Transverse colon (tissue), 4 donors: ENCODE results near the gene AGRN. TPM values are rescaled to one million over a fixed set of nuclear protein-coding genes. Genes with fewer than 3 reads are reported as not detected.

Experiments
- DNase-seq: peaks from one replicate; pipeline ENCODE4 v3.0.0-alpha.2; 2019
- H3K27ac ChIP-seq, 4 donors: fragments of 200-600 bp; sonication (generic); 2 replicates each; pipeline ENCODE4 v1.5.1; 2016 to 2018; ENCODE audit warnings: inconsistent platforms in 4 of 4
- H3K27me3 ChIP-seq: fragments of 200-600 bp; sonication (generic); 2 replicates; pipeline ENCODE4 v1.5.1; 2017; ENCODE audit warnings: inconsistent platforms
- H3K36me3 ChIP-seq, 4 donors: fragments of 200-600 bp; sonication (generic); 2 replicates each; pipeline ENCODE4 v1.5.1; 2017 to 2019; ENCODE audit warnings: inconsistent platforms in 4 of 4
- H3K4me1 ChIP-seq, 4 donors: fragments of 200-600 bp; sonication (generic); 2 replicates each; pipeline ENCODE4 v1.5.1; 2017 to 2020; ENCODE audit warnings: inconsistent platforms in 4 of 4
- H3K4me3 ChIP-seq, 4 donors: fragments of 200-600 bp; sonication (generic); 1 replicate in 1 of 4; 2 replicates in 3 of 4; pipeline versions ENCODE4 v1.5.1 to v1.6.1; 2017 to 2019; ENCODE audit warnings: inconsistent platforms in 4 of 4
- H3K9me3 ChIP-seq, 2 donors: fragments of 200-600 bp; sonication (generic); 2 replicates each; pipeline ENCODE4 v1.5.1; 2017 to 2019; ENCODE audit warnings: inconsistent platforms in 2 of 2
- EP300 ChIP-seq: sonication (generic); formaldehyde crosslinking; IDR thresholded peaks from one replicate; pipeline ENCODE4 v1.6.1; 2017; ENCODE audit warnings: antibody characterized with exemption, low read depth
- POLR2A ChIP-seq: fragments of 450-650 bp; IDR thresholded peaks from one replicate; pipeline ENCODE4 v1.6.1; 2016; ENCODE audit warnings: antibody characterized with exemption, mild to moderate bottlenecking, moderate library complexity
- POLR2AphosphoS5 ChIP-seq, 3 donors: sonication (generic); formaldehyde crosslinking; IDR thresholded peaks; one replicate each; pipeline ENCODE4 v1.6.1; 2016; ENCODE audit warnings: antibody characterized with exemption in 3 of 3
- WGBS, 2 donors: methylation state at CpG; one replicate each; pipeline ENCODE4 v1.1.5; 2018; ENCODE audit warnings: low coverage in 1 of 2; 5-methylcytosine and 5-hydroxymethylcytosine counted together
- in situ Hi-C, 4 donors: fragments of 200-750 bp; cut with MboI; loops; one replicate each; pipeline versions ENCODE4 v1.15.0 to v1.15.1; 2017; ENCODE audit warnings: low sequenced_read_pairs in 3 of 4, low pct_ligation_motif_present in 1 of 4, low pct_unique_long_range_greater_than_20kb in 1 of 4
- intact Hi-C: fragments of 100-400 bp; cut with DNase I; formaldehyde crosslinking; loops from one replicate; pipeline ENCODE4 v1.15.1; 2023; ENCODE audit warnings: low total_unique reads
- total RNA-seq, 4 donors: library from RNA; depleted of rRNA; stranded (reverse); fragments of >200 nt; gene quantifications; one replicate each; pipeline ENCODE4 v1.1.0, GENCODE V29; 2016
- TF ChIP-seq, protein P1 (sequence below), 5 experiments: fragments of 200-600 bp in 3 of 5; fragments of 450-650 bp in 2 of 5; sonication (generic) in 3 of 5; IDR thresholded peaks; 1 replicate in 2 of 5; 2 replicates in 3 of 5; pipeline ENCODE4 v1.5.1; 2016 to 2017; ENCODE audit warnings: antibody characterized with exemption in 5 of 5, inconsistent platforms in 3 of 5, mild to moderate bottlenecking in 2 of 5, moderate library complexity in 1 of 5

Gene AGRN
- total RNA-seq, 4 donors from 2014 or later, result 25.4 to 132 (median 44.8) TPM

DNA sequence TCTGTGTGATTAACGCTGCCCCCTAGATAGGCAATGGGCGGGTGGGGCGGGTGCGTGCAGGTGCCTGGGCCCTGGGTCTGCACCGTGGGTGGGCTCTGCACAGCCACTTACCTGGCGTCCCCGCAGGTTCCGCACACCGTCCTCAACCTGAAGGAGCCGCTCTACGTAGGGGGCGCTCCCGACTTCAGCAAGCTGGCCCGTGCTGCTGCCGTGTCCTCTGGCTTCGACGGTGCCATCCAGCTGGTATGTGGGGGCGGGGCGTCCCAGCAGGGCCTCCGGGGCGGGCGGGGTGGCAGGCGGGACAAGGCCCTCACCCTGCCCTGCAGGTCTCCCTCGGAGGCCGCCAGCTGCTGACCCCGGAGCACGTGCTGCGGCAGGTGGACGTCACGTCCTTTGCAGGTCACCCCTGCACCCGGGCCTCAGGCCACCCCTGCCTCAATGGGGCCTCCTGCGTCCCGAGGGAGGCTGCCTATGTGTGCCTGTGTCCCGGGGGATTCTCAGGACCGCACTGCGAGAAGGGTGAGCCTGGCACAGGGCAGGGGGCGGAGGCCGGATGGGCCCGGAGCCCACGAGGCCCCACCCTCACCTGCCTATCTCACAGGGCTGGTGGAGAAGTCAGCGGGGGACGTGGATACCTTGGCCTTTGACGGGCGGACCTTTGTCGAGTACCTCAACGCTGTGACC, 31.3 kb downstream of the AGRN start:
- no peaks in the 10 kb centered on the region for H3K36me3 ChIP-seq
- no peak overlapping the region for H3K4me3 ChIP-seq
- TF ChIP-seq, protein P1, sequence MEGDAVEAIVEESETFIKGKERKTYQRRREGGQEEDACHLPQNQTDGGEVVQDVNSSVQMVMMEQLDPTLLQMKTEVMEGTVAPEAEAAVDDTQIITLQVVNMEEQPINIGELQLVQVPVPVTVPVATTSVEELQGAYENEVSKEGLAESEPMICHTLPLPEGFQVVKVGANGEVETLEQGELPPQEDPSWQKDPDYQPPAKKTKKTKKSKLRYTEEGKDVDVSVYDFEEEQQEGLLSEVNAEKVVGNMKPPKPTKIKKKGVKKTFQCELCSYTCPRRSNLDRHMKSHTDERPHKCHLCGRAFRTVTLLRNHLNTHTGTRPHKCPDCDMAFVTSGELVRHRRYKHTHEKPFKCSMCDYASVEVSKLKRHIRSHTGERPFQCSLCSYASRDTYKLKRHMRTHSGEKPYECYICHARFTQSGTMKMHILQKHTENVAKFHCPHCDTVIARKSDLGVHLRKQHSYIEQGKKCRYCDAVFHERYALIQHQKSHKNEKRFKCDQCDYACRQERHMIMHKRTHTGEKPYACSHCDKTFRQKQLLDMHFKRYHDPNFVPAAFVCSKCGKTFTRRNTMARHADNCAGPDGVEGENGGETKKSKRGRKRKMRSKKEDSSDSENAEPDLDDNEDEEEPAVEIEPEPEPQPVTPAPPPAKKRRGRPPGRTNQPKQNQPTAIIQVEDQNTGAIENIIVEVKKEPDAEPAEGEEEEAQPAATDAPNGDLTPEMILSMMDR (IDR thresholded peaks at IDR 0.05), result no peak
- TF ChIP-seq POLR2AphosphoS5 (IDR thresholded peaks at IDR 0.05), result no peak
- TF ChIP-seq EP300, result no peak
- no peak for TF ChIP-seq POLR2A
- H3K4me1 ChIP-seq, result peaks cover 0 to 8% (median 1%) of the 10 kb centered on the region in 4 donors
- no peak for DNase-seq
- H3K27me3 ChIP-seq, result no peaks in the 10 kb centered on the region
- 80% methylated on average over 25 of the region's 46 CpGs; no CpG with 5 or more reads in 1 of the 2 donors for WGBS, 2 donors
- in situ Hi-C loops (no loop called here), intact Hi-C loops (no loop called here)
- H3K9me3 ChIP-seq, result no peaks in the 10 kb centered on the region
- no peak overlapping the region for H3K27ac ChIP-seq

- whole genome bisulfite sequencing, 2 donors, result 80 to 94% methylated on average over 8 to 29 of the region's 29 CpGs
- H3K36me3 ChIP-seq, result no peaks in the 10 kb centered on the region
- intact Hi-C loops, result no loop called here
These were observed 32.3 kb downstream of the AGRN start for GRCh38 chr1:1052003-1052840.

GRCh38 chr1:1053022-1053421, 33.1 kb downstream of the AGRN start:
- in situ Hi-C loops, result no loop called here
- Histone ChIP-seq H3K4me3 (no peak overlapping the region), H3K4me1 (peaks cover 0 to 8% (median 1%) of the 10 kb centered on the region in 4 donors), H3K9me3 (no peaks in the 10 kb centered on the region), H3K27ac (no peak overlapping the region), H3K27me3 (peaks cover 14% of the 10 kb centered on the region), H3K36me3 (no peaks in the 10 kb centered on the region)
- DNase-seq, result no peak
- 83% methylated on average over 15 of the region's 15 CpGs; no CpG with 5 or more reads in 1 of the 2 donors for WGBS, 2 donors
- intact Hi-C loops, result no loop called here
- TF ChIP-seq EP300 (no peak), POLR2A (no peak), POLR2AphosphoS5 (IDR thresholded peaks at IDR 0.05) (no peak)
- TF ChIP-seq, protein P1 (IDR thresholded peaks at IDR 0.05), result no peak

More at GRCh38 chr1:1052003-1052840, 32.3 kb downstream of the AGRN start:
- Histone ChIP-seq H3K27me3 (peaks cover 6% of the 10 kb centered on the region), H3K4me1 (peaks cover 0 to 8% (median 1%) of the 10 kb centered on the region in 4 donors), H3K9me3 (no peaks in the 10 kb centered on the region), H3K4me3 (no peak overlapping the region), H3K27ac (no peak overlapping the region)
- DNase-seq, result no peak
- in situ Hi-C loops, result no loop called here
- no peak for TF ChIP-seq EP300
- no peak for TF ChIP-seq POLR2A
- TF ChIP-seq POLR2AphosphoS5 (IDR thresholded peaks at IDR 0.05), result no peak
- TF ChIP-seq, protein P1 (IDR thresholded peaks at IDR 0.05), result no peak

GRCh38 chr1:1053682-1054081, 33.8 kb downstream of the AGRN start:
- intact Hi-C loops (no loop called here), in situ Hi-C loops (no loop called here)
- DNase-seq, result no peak
- WGBS, 2 donors, result 94% methylated on average over 18 of the region's 18 CpGs; no CpG with 5 or more reads in 1 of the 2 donors
- TF ChIP-seq POLR2A, result no peak
- TF ChIP-seq EP300, result no peak
- no peak for TF ChIP-seq POLR2AphosphoS5 (IDR thresholded peaks at IDR 0.05)
- TF ChIP-seq, protein P1 (IDR thresholded peaks at IDR 0.05), result no peak
- no peaks in the 10 kb centered on the region for H3K9me3 ChIP-seq
- H3K27me3 ChIP-seq, result peaks cover 21% of the 10 kb centered on the region
- no peak overlapping the region for H3K27ac ChIP-seq
- no peak overlapping the region for H3K4me3 ChIP-seq
- no peaks in the 10 kb centered on the region for H3K36me3 ChIP-seq
- H3K4me1 ChIP-seq, result peaks cover 0 to 14% (median 6%) of the 10 kb centered on the region in 4 donors
